Glutamatergic neuron (in vitro differentiated cells): ENCODE measurements around the gene DYNLL1. TPM values are rescaled to one million over a fixed set of nuclear protein-coding genes. Genes with fewer than 3 reads are reported as not detected.

Experiments
- DNase-seq: peaks from one replicate; pipeline ENCODE4 v3.0.0; 2022
- H3K27ac Mint-ChIP-seq: one replicate; pipeline ENCODE4 v1.8.0; 2020; ENCODE audit warnings: mild to moderate bottlenecking, mixed read lengths, inconsistent platforms; ENCODE audit not compliant: unreplicated experiment
- H3K27me3 Mint-ChIP-seq: one replicate; pipeline ENCODE4 v1.8.0; 2020; ENCODE audit warnings: mild to moderate bottlenecking, moderate library complexity, mixed read lengths, inconsistent platforms; ENCODE audit not compliant: unreplicated experiment
- H3K36me3 Mint-ChIP-seq: one replicate; pipeline ENCODE4 v1.8.0; 2020; ENCODE audit warnings: mild to moderate bottlenecking, mixed read lengths, inconsistent platforms; ENCODE audit not compliant: unreplicated experiment
- H3K4me1 Mint-ChIP-seq: one replicate; pipeline ENCODE4 v1.8.0; 2020; ENCODE audit warnings: mild to moderate bottlenecking, low read depth, mixed read lengths, inconsistent platforms; ENCODE audit not compliant: unreplicated experiment
- H3K4me3 Mint-ChIP-seq: one replicate; pipeline ENCODE4 v1.8.0; 2020; ENCODE audit warnings: mild to moderate bottlenecking, mixed read lengths, inconsistent platforms; ENCODE audit not compliant: unreplicated experiment
- H3K9me3 Mint-ChIP-seq: one replicate; pipeline ENCODE4 v1.8.0; 2020; ENCODE audit warnings: mild to moderate bottlenecking, moderate library complexity, mixed read lengths, inconsistent platforms; ENCODE audit not compliant: unreplicated experiment
- CTCF ChIP-seq: fragments of 200-600 bp; sonication (generic); IDR thresholded peaks from one replicate; pipeline ENCODE4 v1.5.0; 2021; ENCODE audit not compliant: partially characterized antibody, unreplicated experiment
- total RNA-seq: library from RNA; stranded (reverse); fragmentation: NEBNext Ultra II Directional; extraction: Animal tissue kit (Norgen Biotek cat#: 25700); gene quantifications from one replicate; pipeline ENCODE4 v1.2.1, GENCODE V29; 2021; ENCODE audit not compliant: unreplicated experiment

The DYNLL1 gene
- total RNA-seq, 1 donor from 2014 or later, result 403 TPM

GRCh38 chr12:120465756-120466155 lies 30.2 kb upstream of the DYNLL1 start:
- Mint-ChIP-seq H3K4me3 (no peak overlapping the region), H3K4me1 (peaks cover 4% of the 10 kb centered on the region), H3K27ac (no peak overlapping the region), H3K9me3 (no peaks in the 10 kb centered on the region), H3K36me3 (no peaks in the 10 kb centered on the region), H3K27me3 (peaks cover 5% of the 10 kb centered on the region)
- no peak for TF ChIP-seq CTCF
- no peak for DNase-seq

GRCh38 chr12:120466560-120467315 lies 29.2 kb upstream of the DYNLL1 start:
- Mint-ChIP-seq H3K27ac (peak overlapping the region; percentile 28), H3K27me3 (peaks cover 5% of the 10 kb centered on the region), H3K4me3 (peak overlapping the region; percentile 57), H3K36me3 (no peaks in the 10 kb centered on the region), H3K9me3 (no peaks in the 10 kb centered on the region), H3K4me1 (peaks cover 4% of the 10 kb centered on the region)
- peak; percentile 59 for DNase-seq
- peak; percentile 62 for TF ChIP-seq CTCF

GRCh38 chr12:120467439-120467838 lies 28.5 kb upstream of the DYNLL1 start:
- Mint-ChIP-seq H3K36me3 (no peaks in the 10 kb centered on the region), H3K27me3 (peaks cover 5% of the 10 kb centered on the region), H3K4me3 (peak overlapping the region; percentile 10), H3K9me3 (no peaks in the 10 kb centered on the region), H3K27ac (no peak overlapping the region), H3K4me1 (peaks cover 6% of the 10 kb centered on the region)
- no peak for DNase-seq
- no peak for TF ChIP-seq CTCF

DNA sequence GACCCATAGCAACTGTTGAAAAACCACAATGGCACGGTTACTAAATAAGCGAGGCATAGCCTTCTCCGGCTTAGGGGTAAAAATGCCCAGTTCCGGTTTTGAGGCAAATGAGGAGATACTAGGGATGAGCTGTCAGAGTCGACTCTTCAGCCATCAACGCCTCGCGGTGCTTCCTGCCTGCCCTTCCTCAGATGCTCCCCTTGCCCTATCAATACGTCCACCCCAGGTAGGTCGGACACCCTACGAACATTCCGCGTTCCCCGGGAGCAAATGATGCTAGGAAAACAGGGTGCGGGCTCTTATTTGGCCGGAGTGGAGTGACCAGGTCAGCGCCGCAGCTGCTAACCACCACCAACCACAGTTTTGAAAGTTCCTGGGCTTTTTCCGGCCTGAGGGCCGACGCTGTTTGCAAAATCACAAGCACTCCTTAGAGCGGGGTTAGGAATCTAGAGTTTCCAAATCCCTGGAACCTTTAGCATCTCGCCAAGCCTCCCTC lies 27.5 kb upstream of the DYNLL1 start:
- H3K27me3 Mint-ChIP-seq, result peaks cover 5% of the 10 kb centered on the region
- peak; percentile 55 for DNase-seq
- H3K36me3 Mint-ChIP-seq, result no peaks in the 10 kb centered on the region
- H3K9me3 Mint-ChIP-seq, result no peaks in the 10 kb centered on the region
- peak overlapping the region; percentile 84 for H3K27ac Mint-ChIP-seq
- TF ChIP-seq CTCF, result no peak
- peaks cover 6% of the 10 kb centered on the region for H3K4me1 Mint-ChIP-seq
- H3K4me3 Mint-ChIP-seq, result peak overlapping the region; percentile 96

DNA sequence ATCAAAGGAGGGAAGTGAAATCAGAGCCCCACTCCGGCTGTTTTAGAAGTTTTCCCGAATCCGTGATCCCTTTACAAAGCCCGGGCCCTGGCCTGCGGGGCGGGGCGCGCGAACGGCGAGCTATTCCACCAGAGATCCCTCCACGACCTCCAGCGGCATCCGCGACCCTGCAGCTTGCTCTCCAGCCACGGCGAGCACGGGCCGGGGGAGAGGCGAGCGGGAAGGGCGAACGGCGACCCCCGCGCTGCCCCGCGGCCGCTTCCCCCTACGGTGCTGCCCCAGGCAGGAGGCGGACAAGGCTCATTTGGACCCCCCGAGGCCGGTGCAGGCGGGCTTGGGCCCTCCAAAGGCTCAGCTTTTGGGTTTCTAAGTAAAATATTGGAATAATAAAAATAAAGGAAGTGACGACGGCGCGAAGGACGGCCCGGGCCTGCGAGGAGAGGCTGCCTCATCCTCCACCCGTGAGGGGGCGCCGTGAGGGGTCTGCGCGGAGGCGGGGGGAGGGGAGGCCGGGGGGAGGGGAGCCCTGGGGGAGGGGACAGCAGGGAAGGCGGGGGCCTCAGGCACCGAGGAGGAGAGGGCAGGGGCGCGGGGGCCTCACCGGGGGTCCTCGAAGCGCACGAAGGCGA lies 27.0 kb upstream of the DYNLL1 start:
- peak overlapping the region; percentile 96 for H3K4me3 Mint-ChIP-seq
- no peaks in the 10 kb centered on the region for H3K9me3 Mint-ChIP-seq
- no peaks in the 10 kb centered on the region for H3K36me3 Mint-ChIP-seq
- H3K27ac Mint-ChIP-seq, result peak overlapping the region; percentile 84
- peaks cover 5% of the 10 kb centered on the region for H3K27me3 Mint-ChIP-seq
- DNase-seq, result peak; percentile 76
- H3K4me1 Mint-ChIP-seq, result peaks cover 6% of the 10 kb centered on the region
- no peak for TF ChIP-seq CTCF
